B cell (primary cell): Measurements from ENCODE around the gene PTPN21.

Experiments
- CTCF ChIP-seq: fragments of 200-600 bp; IDR thresholded peaks from one replicate; pipeline ENCODE4 v1.8.0; 2022; ENCODE audit warnings: antibody characterized with exemption, mild to moderate bottlenecking
- EZH2 ChIP-seq: IDR thresholded peaks from 2 replicates; pipeline ENCODE4 v1.6.1; 2012; ENCODE audit warnings: borderline replicate concordance, low read depth, mild to moderate bottlenecking, moderate library complexity, low read length; ENCODE audit not compliant: insufficient read depth, poor library complexity, severe bottlenecking

- TF ChIP-seq CTCF, result no peak
- no peak for TF ChIP-seq EZH2
Observed at GRCh38 chr14:88439088-88439487, 115.7 kb downstream of the PTPN21 start.
